H1 (cell line): ENCODE data around the gene TRPC4. TPM values are rescaled to one million over a fixed set of nuclear protein-coding genes. Genes with fewer than 3 reads are reported as not detected.

Experiments used
- CHD7 ChIP-seq: fragments of 300-600 bp; sonication (generic); IDR thresholded peaks from 2 replicates; pipeline ENCODE4 v1.7.1; 2012; ENCODE audit warnings: low read length, moderate library complexity, mild to moderate bottlenecking, inconsistent platforms; ENCODE audit not compliant: insufficient replicate concordance
- polyA plus RNA-seq, 7 experiments: library from polyadenylated mRNA; depleted of rRNA in 3 of 7; stranded (reverse) in 5 of 7; unstranded in 2 of 7; fragments of >200 nt in 5 of 7; fragments of 200-250 nt in 2 of 7; gene quantifications; 1 replicate in 5 of 7; 2 replicates in 1 of 7; 4 replicates in 1 of 7; pipeline versions ENCODE4 v1.2.1 to v1.2.3, GENCODE V29; 2011 to 2013; ENCODE audit warnings: missing spikeins in 2 of 7, mixed read lengths in 2 of 7
- total RNA-seq: library from RNA; stranded (reverse); fragmentation: NEBNext Ultra II Directional; extraction: Animal tissue kit (Norgen Biotek cat#: 25700); gene quantifications from 2 replicates; pipeline ENCODE4 v1.2.1, GENCODE V29; 2021

TRPC4 gene
- total and polyA plus RNA-seq, 2 of the 8 experiments (the other 6 are each of a cell fraction or from before 2014, with no cell fraction given): 12.3 to 14.7 TPM

GRCh38 chr13:37918116-37918714 lies 48.6 kb upstream of the TRPC4 start (continued):
- TF ChIP-seq CHD7: peak; percentile 18
